ENCODE data around the gene KATNB1. TPM values are rescaled to one million over a fixed set of nuclear protein-coding genes. Genes with fewer than 3 reads are reported as not detected.

KATNB1 gene
- total RNA-seq, 4 donors from 2014 or later: 16.8 to 30.2 (median 21.0) TPM

GRCh38 chr16:57725151-57725550, 10.4 kb upstream of the KATNB1 start:
- WGBS, 2 donors: 60 to 64% methylated on average over 5 of the region's 5 CpGs
- TF ChIP-seq, protein P1, sequence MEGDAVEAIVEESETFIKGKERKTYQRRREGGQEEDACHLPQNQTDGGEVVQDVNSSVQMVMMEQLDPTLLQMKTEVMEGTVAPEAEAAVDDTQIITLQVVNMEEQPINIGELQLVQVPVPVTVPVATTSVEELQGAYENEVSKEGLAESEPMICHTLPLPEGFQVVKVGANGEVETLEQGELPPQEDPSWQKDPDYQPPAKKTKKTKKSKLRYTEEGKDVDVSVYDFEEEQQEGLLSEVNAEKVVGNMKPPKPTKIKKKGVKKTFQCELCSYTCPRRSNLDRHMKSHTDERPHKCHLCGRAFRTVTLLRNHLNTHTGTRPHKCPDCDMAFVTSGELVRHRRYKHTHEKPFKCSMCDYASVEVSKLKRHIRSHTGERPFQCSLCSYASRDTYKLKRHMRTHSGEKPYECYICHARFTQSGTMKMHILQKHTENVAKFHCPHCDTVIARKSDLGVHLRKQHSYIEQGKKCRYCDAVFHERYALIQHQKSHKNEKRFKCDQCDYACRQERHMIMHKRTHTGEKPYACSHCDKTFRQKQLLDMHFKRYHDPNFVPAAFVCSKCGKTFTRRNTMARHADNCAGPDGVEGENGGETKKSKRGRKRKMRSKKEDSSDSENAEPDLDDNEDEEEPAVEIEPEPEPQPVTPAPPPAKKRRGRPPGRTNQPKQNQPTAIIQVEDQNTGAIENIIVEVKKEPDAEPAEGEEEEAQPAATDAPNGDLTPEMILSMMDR (IDR thresholded peaks at IDR 0.05): no peak
- TF ChIP-seq POLR2A (IDR thresholded peaks at IDR 0.05): no peak
- H3K27me3 ChIP-seq: peaks cover 0 to 7% (median 0%) of the 10 kb centered on the region in 4 donors

DNA sequence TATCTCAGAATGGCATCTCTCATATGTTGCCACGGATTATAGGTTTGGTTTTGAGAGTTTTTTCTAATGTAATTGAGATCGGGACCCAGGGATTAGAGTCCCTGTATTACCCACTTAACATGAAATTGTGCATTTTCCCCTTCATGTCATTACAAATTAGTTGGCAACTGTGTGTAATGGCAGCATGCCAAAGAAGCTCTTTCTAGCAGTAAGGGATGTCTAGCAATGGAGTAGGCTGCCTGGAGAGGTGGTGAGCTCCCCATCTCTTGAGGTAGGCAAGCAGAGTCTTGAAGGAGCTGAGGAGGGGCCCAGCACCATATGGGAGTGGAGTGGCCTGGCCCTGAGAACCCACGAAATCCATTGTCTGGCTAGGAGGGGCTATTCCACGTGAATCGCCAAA, 10.0 kb upstream of the KATNB1 start:
- Histone ChIP-seq H3K4me1 (no peaks in the 10 kb centered on the region), H3K4me3 (no peak overlapping the region), H3K27ac (no peak overlapping the region), H3K36me3 (no peaks in the 10 kb centered on the region), H3K9me3 (no peaks in the 10 kb centered on the region), H3K27me3 (peaks cover 0 to 7% (median 0%) of the 10 kb centered on the region in 4 donors)
- 39 to 64% methylated on average over 3 to 4 of the region's 5 CpGs for WGBS, 2 donors
- intact Hi-C loops (cut with DNase I): no loop called here
- DNase-seq: no peak
- no peak for TF ChIP-seq POLR2A (IDR thresholded peaks at IDR 0.05)
- TF ChIP-seq, protein P1 (IDR thresholded peaks at IDR 0.05): no peak

More at GRCh38 chr16:57725151-57725550, 10.4 kb upstream of the KATNB1 start:
- H3K36me3 ChIP-seq: no peaks in the 10 kb centered on the region
- intact Hi-C loops (cut with DNase I): no loop called here
- no peak overlapping the region for H3K27ac ChIP-seq
- H3K9me3 ChIP-seq: no peaks in the 10 kb centered on the region
- H3K4me1 ChIP-seq: no peaks in the 10 kb centered on the region
- no peak overlapping the region for H3K4me3 ChIP-seq
- DNase-seq: no peak

- Histone ChIP-seq H3K27ac (no peak overlapping the region), H3K27me3 (peaks cover 0 to 7% (median 0%) of the 10 kb centered on the region in 4 donors), H3K9me3 (no peaks in the 10 kb centered on the region), H3K36me3 (no peaks in the 10 kb centered on the region), H3K4me3 (no peak overlapping the region), H3K4me1 (no peaks in the 10 kb centered on the region)
- TF ChIP-seq POLR2A (IDR thresholded peaks at IDR 0.05): no peak
- TF ChIP-seq, protein P1 (IDR thresholded peaks at IDR 0.05): no peak
- intact Hi-C loops (cut with DNase I): no loop called here
- no peak for DNase-seq
- WGBS, 2 donors: 71 to 93% methylated on average over 5 to 14 of the region's 30 CpGs
Observed at GRCh38 chr16:57725976-57726375, 9.6 kb upstream of the KATNB1 start.

GRCh38 chr16:57726433-57726947, 9.1 kb upstream of the KATNB1 start:
- WGBS, 2 donors: 69 to 75% methylated on average over 6 to 7 of the region's 7 CpGs
- H3K4me1 ChIP-seq: no peaks in the 10 kb centered on the region

DNA sequence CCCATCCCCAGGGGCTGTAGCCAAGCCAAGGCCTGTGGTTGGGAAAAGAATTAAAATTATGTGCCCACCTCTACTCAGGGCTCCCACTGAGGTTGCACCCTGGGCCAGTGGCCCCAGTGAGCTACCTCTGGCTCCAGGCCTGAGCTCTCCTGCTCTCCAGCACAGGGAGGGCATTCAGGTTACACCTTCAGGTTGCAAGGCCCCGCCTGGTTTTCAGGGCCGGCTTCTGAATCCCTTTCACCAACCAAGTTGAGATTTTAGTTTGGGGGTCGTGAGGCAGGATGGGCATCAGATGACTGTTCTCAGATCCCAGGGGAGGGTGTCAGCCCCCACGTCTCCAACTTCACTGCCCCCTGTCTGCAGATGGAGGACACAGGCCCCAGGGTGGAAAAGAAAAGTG, 8.0 kb upstream of the KATNB1 start:
- Histone ChIP-seq H3K9me3 (no peaks in the 10 kb centered on the region), H3K4me1 (no peaks in the 10 kb centered on the region), H3K27me3 (peaks cover 0 to under 1% (median 0%) of the 10 kb centered on the region in 4 donors), H3K4me3 (no peak overlapping the region), H3K36me3 (no peaks in the 10 kb centered on the region), H3K27ac (no peak overlapping the region)
- no peak for DNase-seq
- intact Hi-C loops (cut with DNase I): no loop called here
- 46 to 55% methylated on average over 3 to 4 of the region's 4 CpGs for WGBS, 2 donors
- TF ChIP-seq, protein P1 (IDR thresholded peaks at IDR 0.05): no peak
- TF ChIP-seq POLR2A (IDR thresholded peaks at IDR 0.05): no peak

More at GRCh38 chr16:57726433-57726947, 9.1 kb upstream of the KATNB1 start:
- no peaks in the 10 kb centered on the region for H3K36me3 ChIP-seq
- peaks cover 0 to 7% (median 0%) of the 10 kb centered on the region in 4 donors for H3K27me3 ChIP-seq
- DNase-seq: no peak
- H3K4me3 ChIP-seq: no peak overlapping the region
- H3K27ac ChIP-seq: no peak overlapping the region
- intact Hi-C loops (cut with DNase I): no loop called here
- H3K9me3 ChIP-seq: no peaks in the 10 kb centered on the region
- TF ChIP-seq, protein P1 (IDR thresholded peaks at IDR 0.05): no peak
- no peak for TF ChIP-seq POLR2A (IDR thresholded peaks at IDR 0.05)
